K562 (cell line): Measurements from ENCODE around the gene FAM167B. TPM values are rescaled to one million over a fixed set of nuclear protein-coding genes. Genes with fewer than 3 reads are reported as not detected.
A peak's percentile ranks its signal among the peaks of the same experiment; 100 is the strongest.

Source experiments
- ATF6 ChIP-seq: sonication (generic); formaldehyde crosslinking; IDR thresholded peaks from 2 replicates; pipeline ENCODE4 v1.4.0; 2020; ENCODE audit warnings: mild to moderate bottlenecking, missing genetic modification reagents
- CBX1 ChIP-seq: sonication (generic); IDR thresholded peaks from 2 replicates; pipeline ENCODE4 v1.6.1; 2016; ENCODE audit warnings: antibody characterized with exemption, low read depth, mild to moderate bottlenecking
- CBX3 ChIP-seq, 2 experiments: IDR thresholded peaks; 1 replicate in 1 of 2; 2 replicates in 1 of 2; pipeline ENCODE4 v1.6.1; 2012; ENCODE audit warnings: inconsistent platforms in 2 of 2, low read length in 2 of 2, borderline replicate concordance in 1 of 2, control low read depth in 1 of 2
- CCNT2 ChIP-seq: IDR thresholded peaks from 2 replicates; pipeline ENCODE4 v1.6.1; 2011; ENCODE audit warnings: borderline replicate concordance, low read depth, mild to moderate bottlenecking, moderate library complexity, mixed read lengths, low read length; ENCODE audit not compliant: insufficient read length; ENCODE audit errors: extremely low read depth
- FIP1L1 ChIP-seq: fragments of 200-400 bp; formaldehyde crosslinking; IDR thresholded peaks from 2 replicates; pipeline ENCODE4 v1.6.1; 2018; ENCODE audit warnings: mild to moderate bottlenecking, low read depth, low read length; ENCODE audit not compliant: poor library complexity, severe bottlenecking
- GATA2 ChIP-seq: sonication (generic); formaldehyde crosslinking; IDR thresholded peaks from 2 replicates; pipeline ENCODE4 v1.4.0; 2020; ENCODE audit warnings: mild to moderate bottlenecking, missing genetic modification reagents
- KDM2B ChIP-seq: fragments of 250-450 bp; sonication (Bioruptor Pico); IDR thresholded peaks from 2 replicates; pipeline ENCODE4 v1.8.0; 2021; ENCODE audit warnings: mild to moderate bottlenecking, moderate library complexity
- KLF10 ChIP-seq: fragments of 250-450 bp; sonication (Bioruptor Pico); IDR thresholded peaks from 2 replicates; pipeline ENCODE4 v1.6.1; 2021; ENCODE audit warnings: matching md5 sums
- KLF13 ChIP-seq: fragments of 450-650 bp; IDR thresholded peaks from 2 replicates; pipeline ENCODE4 v1.6.1; 2016; ENCODE audit warnings: missing genetic modification characterization, low read depth, mild to moderate bottlenecking, missing compliant biosample characterization, moderate library complexity, borderline replicate concordance
- MED1 ChIP-seq: sonication (generic); formaldehyde crosslinking; IDR thresholded peaks from 2 replicates; pipeline ENCODE4 v1.8.1; 2023; ENCODE audit warnings: missing genetic modification reagents, borderline replicate concordance
- NFE2 ChIP-seq: IDR thresholded peaks from 2 replicates; pipeline ENCODE4 v1.6.1; 2014; ENCODE audit warnings: antibody characterized with exemption, low read depth
- PRPF4 ChIP-seq: fragments of 200-400 bp; formaldehyde crosslinking; IDR thresholded peaks from one replicate; pipeline ENCODE4 v1.6.1; 2017; ENCODE audit warnings: low read length, low read depth, mild to moderate bottlenecking; ENCODE audit not compliant: insufficient read depth, poor library complexity, severe bottlenecking
- RBBP5 ChIP-seq: fragments of 200-600 bp; sonication (generic); IDR thresholded peaks from 2 replicates; pipeline ENCODE4 v1.6.1; 2012; ENCODE audit warnings: borderline replicate concordance, mild to moderate bottlenecking, low read length, control low read depth, inconsistent platforms; ENCODE audit not compliant: insufficient read depth, poor library complexity, severe bottlenecking
- RBM17 ChIP-seq: fragments of 200-400 bp; formaldehyde crosslinking; IDR thresholded peaks from 2 replicates; pipeline ENCODE4 v1.6.1; 2017; ENCODE audit warnings: low read depth, mild to moderate bottlenecking, low read length, borderline replicate concordance
- SLC30A9 ChIP-seq: fragments of 250-450 bp; sonication (Bioruptor Pico); IDR thresholded peaks from 2 replicates; pipeline ENCODE4 v1.8.0; 2022; ENCODE audit warnings: mild to moderate bottlenecking, moderate library complexity
- SNAPC5 ChIP-seq: fragments of 250-450 bp; sonication (Bioruptor Pico); IDR thresholded peaks from 2 replicates; pipeline ENCODE4 v1.8.0; 2021; ENCODE audit warnings: moderate library complexity, mild to moderate bottlenecking, inconsistent platforms
- SREBF2 ChIP-seq: sonication (generic); formaldehyde crosslinking; IDR thresholded peaks from 2 replicates; pipeline ENCODE4 v1.4.0; 2020; ENCODE audit warnings: mild to moderate bottlenecking, missing genetic modification reagents
- STAT5B ChIP-seq: fragments of 250-450 bp; sonication (Bioruptor Pico); IDR thresholded peaks from 2 replicates; pipeline ENCODE4 v1.8.0; 2021; ENCODE audit warnings: mild to moderate bottlenecking, inconsistent platforms
- TCF15 ChIP-seq: fragments of 250-450 bp; sonication (Bioruptor Pico); IDR thresholded peaks from 2 replicates; pipeline ENCODE4 v1.8.0; 2022; ENCODE audit warnings: moderate library complexity, mild to moderate bottlenecking, inconsistent platforms
- THRA ChIP-seq: fragments of 450-650 bp; IDR thresholded peaks from 2 replicates; pipeline ENCODE4 v1.6.1; 2017; ENCODE audit warnings: mild to moderate bottlenecking, moderate library complexity
- ZNF436 ChIP-seq: fragments of 250-450, 450-650 bp; sonication (Bioruptor Pico); formaldehyde crosslinking; IDR thresholded peaks from 2 replicates; pipeline ENCODE4 v1.7.0; 2020; ENCODE audit warnings: mild to moderate bottlenecking
- ZNF584 ChIP-seq: fragments of 200-800 bp; sonication (Bioruptor generic); IDR thresholded peaks from 2 replicates; pipeline ENCODE4 v1.6.1; 2016; ENCODE audit warnings: low read depth, mild to moderate bottlenecking, missing genetic modification characterization, missing compliant biosample characterization
- polyA plus RNA-seq, 8 experiments: library from polyadenylated mRNA; depleted of rRNA in 4 of 8; stranded (reverse) in 5 of 8; unstranded in 3 of 8; fragments of >200 nt; fragmentation: Nextera tagmentation in 2 of 8; fragmentation: Illumina TruSeq in 1 of 8; extraction: Ambion mirVana in 2 of 8; extraction: Trizol in 1 of 8; gene quantifications; 2 replicates each; pipeline versions ENCODE4 v1.2.1 to v1.2.3, GENCODE V29; 2011 to 2014; ENCODE audit warnings: inconsistent platforms in 1 of 8, missing spikeins in 1 of 8
- total RNA-seq, 7 experiments: library from RNA; depleted of rRNA in 6 of 7; stranded (reverse); fragments of >200 nt in 6 of 7; fragmentation: Illumina TruSeq in 2 of 7; extraction: Trizol in 2 of 7; gene quantifications; 2 replicates each; pipeline versions ENCODE4 v1.2.1 to v1.2.3, GENCODE V29; 2011 to 2021; ENCODE audit warnings: low replicate concordance in 1 of 7

The FAM167B gene
- total and polyA plus RNA-seq, 9 of the 15 experiments (the other 6 are each of a cell fraction or from before 2014, with no cell fraction given), result not detected

GRCh38 chr1:32291708-32292538 is 44.9 kb downstream of the FAM167B start, which contains the start of gene HDAC1 (continued):
- peak; percentile 85 for TF ChIP-seq RBBP5
- TF ChIP-seq KDM2B, result no peak
- TF ChIP-seq CCNT2, result peak; percentile 95
- TF ChIP-seq THRA, result no peak
- no peak for TF ChIP-seq NFE2
- peak in 1 of 2 experiments; percentile 75; a peak in 1 of 3 replicates for TF ChIP-seq CBX3 (IDR thresholded peaks at IDR 0.05; ENCODE audit: borderline replicate concordance in 1 of 2, low read length in 2 of 2)
- no peak for TF ChIP-seq TCF15 (CRISPR knock-in tag)
- TF ChIP-seq ZNF584 (CRISPR knock-in tag), result no peak
- TF ChIP-seq SREBF2 (CRISPR knock-in tag), result no peak; the same call in 1 of the 2 replicates
- TF ChIP-seq SNAPC5, result no peak
- TF ChIP-seq GATA2 (CRISPR knock-in tag), result no peak; the same call in 1 of the 2 replicates
- no peak for TF ChIP-seq MED1 (CRISPR knock-in tag)
- TF ChIP-seq FIP1L1, result peak; percentile 79
- peak; percentile 41; the same call in 1 of the 2 replicates for TF ChIP-seq CBX1
- no peak for TF ChIP-seq ZNF436
- no peak for TF ChIP-seq KLF10 (CRISPR knock-in tag)
- no peak for TF ChIP-seq STAT5B
- no peak for TF ChIP-seq KLF13
- TF ChIP-seq SLC30A9 (CRISPR knock-in tag), result no peak
- TF ChIP-seq ATF6, result peak; percentile 21
- no peak for TF ChIP-seq RBM17
- TF ChIP-seq PRPF4, result peak; percentile 62
